Ammon's horn (tissue), 1 donor: Measurements from ENCODE around the gene GNAT2.

Experiments used
- DNase-seq: peaks from one replicate; pipeline ENCODE4 v3.0.0-alpha.2; 2016; ENCODE audit warnings: low spot score

Gene GNAT2

DNA sequence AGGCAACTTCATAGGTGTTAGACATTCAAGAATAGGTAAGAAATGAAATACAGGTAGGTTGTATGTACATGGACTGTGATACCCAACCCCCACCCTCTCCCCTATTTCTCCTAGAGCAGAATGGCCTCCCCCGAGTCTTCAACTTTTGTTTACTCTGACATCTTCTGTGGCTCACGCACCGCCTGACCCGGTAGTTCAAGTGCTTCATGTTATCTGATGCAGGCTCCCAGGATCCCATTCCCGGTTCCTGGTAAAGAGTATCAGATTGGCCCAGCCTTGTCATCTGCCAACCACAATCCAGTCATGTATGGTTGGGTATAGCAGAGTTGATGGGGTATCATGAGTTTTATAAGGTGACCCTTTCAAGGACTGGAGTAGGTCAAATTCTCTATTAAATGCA lies 61.9 kb downstream of the GNAT2 start:
- no peak for DNase-seq

GRCh38 chr1:109556563-109556962 lies 62.9 kb downstream of the GNAT2 start:
- no peak for DNase-seq
